Mesothelial cell of epicardium (in vitro differentiated cells): Measurements from ENCODE around the gene DCP2. TPM values are rescaled to one million over a fixed set of nuclear protein-coding genes. Genes with fewer than 3 reads are reported as not detected.
"Not testable (repeated sequence)": the region's sequence is repeated elsewhere in the genome, so short reads cannot be mapped to it uniquely, and the experiment has no call there.

Experiments used
- DNase-seq, 2 experiments: peaks; one replicate each; pipeline ENCODE4 v3.0.0; 2021; ENCODE audit warnings: low spot score in 2 of 2; ENCODE audit not compliant: unreplicated experiment in 2 of 2
- H3K27ac Mint-ChIP-seq: 2 replicates; pipeline ENCODE4 v1.8.0; 2021; ENCODE audit warnings: mixed read lengths
- H3K27me3 Mint-ChIP-seq: 2 replicates; pipeline ENCODE4 v1.8.0; 2021; ENCODE audit warnings: low read depth, mixed read lengths
- H3K36me3 Mint-ChIP-seq: 2 replicates; pipeline ENCODE4 v1.8.0; 2021; ENCODE audit warnings: mixed read lengths
- H3K4me1 Mint-ChIP-seq: 2 replicates; pipeline ENCODE4 v1.8.0; 2021; ENCODE audit warnings: mixed read lengths
- H3K4me3 Mint-ChIP-seq: 2 replicates; pipeline ENCODE4 v1.8.0; 2021; ENCODE audit warnings: mild to moderate bottlenecking, moderate library complexity, mixed read lengths
- H3K9me3 Mint-ChIP-seq: 2 replicates; pipeline ENCODE4 v1.8.0; 2021; ENCODE audit warnings: mixed read lengths
- total RNA-seq: library from RNA; stranded (reverse); gene quantifications from 3 replicates; pipeline ENCODE4 v1.2.1, GENCODE V29; 2021
- TF ChIP-seq, protein P1 (sequence below): fragments of 200-600 bp; sonication (generic); IDR thresholded peaks from one replicate; pipeline ENCODE4 v1.5.0; 2021; ENCODE audit warnings: antibody characterized with exemption; ENCODE audit not compliant: unreplicated experiment

DCP2 gene
- total RNA-seq, 1 donor from 2014 or later, result 88.5 TPM

DNA sequence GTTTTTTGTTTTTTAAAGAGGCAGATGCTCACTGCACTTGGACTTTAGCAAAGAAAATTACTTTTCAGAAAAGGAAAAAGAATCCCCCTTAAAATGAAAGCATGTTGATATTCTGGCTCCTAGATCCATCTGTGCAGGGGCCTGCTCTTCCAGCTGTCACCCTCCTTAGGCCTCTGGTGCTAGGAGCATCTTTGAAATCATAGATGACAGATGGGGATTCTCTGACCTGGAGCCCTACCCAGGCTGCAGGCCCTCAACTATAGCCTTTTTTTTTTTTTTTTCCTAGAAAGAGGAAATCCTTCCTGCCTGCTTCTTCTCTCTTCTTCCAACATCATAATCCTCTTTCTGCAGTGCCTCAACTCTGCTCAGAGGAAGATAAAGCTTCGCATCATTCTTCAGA is 16.3 kb upstream of the DCP2 start:
- Mint-ChIP-seq H3K36me3 (no peaks in the 10 kb centered on the region), H3K4me3 (no peak overlapping the region), H3K27me3 (no peaks in the 10 kb centered on the region), H3K27ac (peak overlapping the region; percentile 23), H3K9me3 (no peaks in the 10 kb centered on the region), H3K4me1 (peaks cover 28% of the 10 kb centered on the region)
- DNase-seq, result no peak
- TF ChIP-seq, protein P1, sequence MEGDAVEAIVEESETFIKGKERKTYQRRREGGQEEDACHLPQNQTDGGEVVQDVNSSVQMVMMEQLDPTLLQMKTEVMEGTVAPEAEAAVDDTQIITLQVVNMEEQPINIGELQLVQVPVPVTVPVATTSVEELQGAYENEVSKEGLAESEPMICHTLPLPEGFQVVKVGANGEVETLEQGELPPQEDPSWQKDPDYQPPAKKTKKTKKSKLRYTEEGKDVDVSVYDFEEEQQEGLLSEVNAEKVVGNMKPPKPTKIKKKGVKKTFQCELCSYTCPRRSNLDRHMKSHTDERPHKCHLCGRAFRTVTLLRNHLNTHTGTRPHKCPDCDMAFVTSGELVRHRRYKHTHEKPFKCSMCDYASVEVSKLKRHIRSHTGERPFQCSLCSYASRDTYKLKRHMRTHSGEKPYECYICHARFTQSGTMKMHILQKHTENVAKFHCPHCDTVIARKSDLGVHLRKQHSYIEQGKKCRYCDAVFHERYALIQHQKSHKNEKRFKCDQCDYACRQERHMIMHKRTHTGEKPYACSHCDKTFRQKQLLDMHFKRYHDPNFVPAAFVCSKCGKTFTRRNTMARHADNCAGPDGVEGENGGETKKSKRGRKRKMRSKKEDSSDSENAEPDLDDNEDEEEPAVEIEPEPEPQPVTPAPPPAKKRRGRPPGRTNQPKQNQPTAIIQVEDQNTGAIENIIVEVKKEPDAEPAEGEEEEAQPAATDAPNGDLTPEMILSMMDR, result no peak

- TF ChIP-seq, protein P1, result no peak
- DNase-seq, result no peak
- no peaks in the 10 kb centered on the region for H3K27me3 Mint-ChIP-seq
- H3K27ac Mint-ChIP-seq, result peak overlapping the region; percentile 23
- H3K36me3 Mint-ChIP-seq, result no peaks in the 10 kb centered on the region
- no peak overlapping the region for H3K4me3 Mint-ChIP-seq
- H3K4me1 Mint-ChIP-seq, result peaks cover 28% of the 10 kb centered on the region
- no peaks in the 10 kb centered on the region for H3K9me3 Mint-ChIP-seq
Observed at GRCh38 chr5:112960863-112961504, 15.6 kb upstream of the DCP2 start.

DNA sequence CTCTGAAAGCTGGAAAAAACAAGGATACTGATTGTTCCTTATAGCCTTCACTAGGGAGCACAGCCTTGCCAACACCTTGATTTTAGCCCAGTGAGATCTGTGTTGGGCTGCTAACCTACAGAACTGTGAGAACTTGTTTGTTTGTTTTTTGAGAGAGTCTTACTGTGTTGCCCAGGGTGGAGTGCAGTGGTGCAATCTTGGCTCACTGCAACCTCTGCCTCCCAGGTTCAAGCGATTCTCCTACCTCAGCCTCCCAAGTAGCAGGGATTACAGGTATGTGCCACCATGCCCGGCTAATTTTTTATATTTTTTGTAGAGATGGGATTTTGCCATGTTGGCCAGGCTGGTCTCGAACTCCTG is 13.2 kb upstream of the DCP2 start:
- peaks cover 23% of the 10 kb centered on the region for H3K4me1 Mint-ChIP-seq
- not testable (repeated sequence) for H3K9me3 Mint-ChIP-seq, H3K4me3 Mint-ChIP-seq, H3K27me3 Mint-ChIP-seq, H3K36me3 Mint-ChIP-seq, DNase-seq, H3K27ac Mint-ChIP-seq

- no peak for DNase-seq
- H3K36me3 Mint-ChIP-seq, result no peaks in the 10 kb centered on the region
- H3K4me3 Mint-ChIP-seq, result no peak overlapping the region
- no peaks in the 10 kb centered on the region for H3K9me3 Mint-ChIP-seq
- H3K4me1 Mint-ChIP-seq, result peaks cover 12% of the 10 kb centered on the region
- no peaks in the 10 kb centered on the region for H3K27me3 Mint-ChIP-seq
- TF ChIP-seq, protein P1, result no peak
- no peak overlapping the region for H3K27ac Mint-ChIP-seq
Observed at GRCh38 chr5:112965733-112966306, 10.8 kb upstream of the DCP2 start.

- Mint-ChIP-seq H3K4me3 (no peak overlapping the region), H3K27me3 (no peaks in the 10 kb centered on the region), H3K4me1 (peaks cover 13% of the 10 kb centered on the region), H3K36me3 (no peaks in the 10 kb centered on the region), H3K27ac (no peak overlapping the region), H3K9me3 (no peaks in the 10 kb centered on the region)
- DNase-seq, result no peak
- TF ChIP-seq, protein P1, result no peak
Observed at GRCh38 chr5:112967520-112968083, 9.0 kb upstream of the DCP2 start.

DNA sequence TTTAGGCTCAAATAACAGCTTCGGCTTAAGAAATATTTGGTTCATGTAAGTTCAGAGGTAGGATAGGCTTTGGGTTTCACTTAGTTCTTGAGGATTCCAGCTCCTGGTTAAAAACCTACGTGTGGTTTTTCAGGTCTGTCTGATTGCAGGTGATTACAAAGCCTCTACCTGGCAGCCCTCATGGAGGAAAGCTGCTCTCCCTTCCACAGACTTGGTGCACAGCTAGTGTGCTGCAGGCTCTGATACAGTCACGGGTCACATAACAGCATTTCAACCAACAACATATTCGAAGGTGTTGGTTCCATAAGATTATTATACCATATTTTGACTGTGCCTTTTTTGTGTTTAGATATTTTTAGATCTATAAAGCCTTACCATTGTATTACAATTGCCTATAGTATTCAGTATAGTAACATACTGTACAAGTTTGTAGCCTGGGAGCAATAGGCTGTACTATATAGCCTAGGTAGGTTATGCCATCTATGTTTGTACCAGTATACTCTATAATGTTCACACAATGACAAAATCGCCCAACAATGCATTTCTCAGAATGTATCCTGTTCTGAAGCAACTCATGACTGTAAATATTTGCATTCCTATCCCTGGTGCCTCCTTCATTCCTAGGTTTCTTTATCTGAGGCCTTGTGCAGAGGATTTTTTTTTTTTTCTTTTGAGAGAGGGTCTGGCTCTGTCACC is 8.0 kb upstream of the DCP2 start:
- Mint-ChIP-seq H3K36me3 (no peaks in the 10 kb centered on the region), H3K27me3 (no peaks in the 10 kb centered on the region), H3K4me1 (peaks cover 13% of the 10 kb centered on the region), H3K9me3 (no peaks in the 10 kb centered on the region), H3K27ac (no peak overlapping the region), H3K4me3 (no peak overlapping the region)
- DNase-seq, result no peak
- TF ChIP-seq, protein P1, result no peak
